CD4-positive, alpha-beta T cell treated with Interleukin-4 for 1 hour (primary cell): ENCODE results near the gene ESPNL.
"Not testable (repeated sequence)": the region's sequence is repeated elsewhere in the genome, so short reads cannot be mapped to it uniquely, and the experiment has no call there.

Source experiments
- DNase-seq, 2 donors: peaks; one replicate each; pipeline ENCODE4 v3.0.0-alpha.2; 2020 to 2022

Gene ESPNL

DNA sequence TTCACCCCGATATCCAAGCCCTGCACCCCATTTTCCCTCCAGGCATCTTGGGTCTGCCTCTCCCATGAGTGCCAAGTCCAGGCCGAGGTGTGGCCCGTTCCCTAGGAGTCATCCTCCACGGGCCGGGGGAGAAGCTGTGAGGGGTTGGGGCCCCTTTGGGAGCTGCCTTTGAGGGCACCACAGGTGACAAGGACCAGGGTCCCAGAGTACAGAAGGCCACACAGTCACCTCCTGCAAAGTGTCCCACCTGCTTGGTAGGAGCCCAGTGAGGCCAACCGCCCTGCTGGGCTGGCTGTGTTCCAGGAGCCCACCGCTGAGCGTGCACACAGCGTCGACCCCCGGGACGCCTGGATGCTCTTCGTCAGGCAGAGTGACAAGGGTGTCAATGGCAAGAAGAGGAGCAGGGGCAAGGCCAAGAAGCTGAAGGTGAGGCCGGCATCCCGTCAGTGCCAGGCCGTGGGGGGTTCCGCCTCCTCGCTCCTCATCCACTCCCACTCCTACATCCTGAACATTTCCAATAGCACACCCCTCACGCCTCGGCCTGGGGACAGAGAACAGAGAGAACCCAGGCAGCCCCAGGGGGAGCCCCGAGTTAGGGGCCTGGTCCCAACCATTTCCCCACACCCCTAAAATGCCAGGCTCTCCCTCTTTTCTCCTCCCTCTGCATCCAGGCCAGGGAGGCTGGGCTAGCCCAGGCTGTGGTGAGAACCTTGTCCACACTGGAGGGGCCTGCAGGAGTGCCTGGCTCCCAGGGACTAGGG is 61.3 kb downstream of the ESPNL start:
- no peak for DNase-seq

DNA sequence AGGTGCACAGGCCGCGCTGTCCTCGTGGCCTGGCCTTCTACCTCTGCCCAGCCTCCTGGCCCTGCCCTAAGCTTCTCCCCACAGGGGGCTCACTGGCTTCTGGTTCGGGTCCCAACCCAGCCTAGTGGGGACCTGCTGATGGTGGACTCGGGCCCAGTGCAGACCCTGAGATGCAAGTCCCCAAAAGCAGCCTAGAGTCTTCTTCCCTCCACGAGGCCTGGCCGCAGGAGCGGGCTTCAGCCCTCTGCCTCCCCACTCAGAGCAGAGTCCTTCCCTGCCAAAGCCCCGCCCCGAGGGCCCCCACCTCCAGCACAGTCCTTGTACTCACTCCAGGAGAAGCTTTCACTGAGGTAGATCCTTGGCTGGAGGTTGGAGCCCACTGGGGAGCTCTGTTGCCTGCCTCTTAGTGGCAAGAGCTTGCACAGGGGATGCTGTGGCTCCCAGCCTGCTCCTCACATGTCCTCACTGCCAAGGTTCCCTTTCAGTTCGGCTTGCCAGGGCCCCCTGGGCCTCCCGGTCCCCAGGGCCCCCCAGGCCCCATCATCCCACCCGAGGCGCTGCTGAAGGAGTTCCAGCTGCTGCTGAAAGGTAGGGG is 62.2 kb downstream of the ESPNL start:
- DNase-seq, result no peak

- no peak for DNase-seq
These were observed 62.8 kb downstream of the ESPNL start for GRCh38 chr2:238162846-238163441.

- DNase-seq, result no peak
These were observed 63.5 kb downstream of the ESPNL start for GRCh38 chr2:238163481-238164198.

GRCh38 chr2:238164906-238165287 is 64.8 kb downstream of the ESPNL start:
- DNase-seq, result no peak

DNA sequence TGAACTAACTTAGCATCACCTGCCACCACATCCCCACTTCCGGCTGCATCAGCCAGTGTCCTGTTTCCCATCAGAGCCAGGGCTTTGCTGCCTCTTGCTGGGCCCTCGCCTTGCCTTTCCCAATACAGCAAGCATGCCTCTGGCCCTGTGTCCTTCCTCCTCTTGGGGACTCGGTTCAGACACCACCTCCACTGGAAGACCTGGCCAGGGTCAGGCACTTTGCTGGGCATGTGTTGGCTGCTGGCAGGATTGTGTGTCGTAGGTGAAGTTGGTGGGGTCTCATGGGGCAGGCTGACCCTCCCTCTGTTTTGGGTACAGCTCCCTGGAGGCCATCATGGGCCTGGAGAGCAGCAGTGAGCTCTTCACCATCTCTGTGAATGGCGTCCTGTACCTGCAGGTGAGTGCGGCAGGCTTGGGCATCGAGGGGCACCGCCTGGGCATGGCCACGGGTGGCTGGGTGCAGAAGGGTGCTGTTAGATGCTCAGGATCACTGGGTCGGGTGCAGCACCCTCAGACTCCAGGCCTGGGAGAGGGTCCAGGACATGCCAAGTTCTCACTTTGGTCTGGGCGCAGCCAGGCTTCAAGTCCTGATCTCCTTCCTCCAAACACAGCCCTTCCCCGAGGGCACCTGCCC is 65.3 kb downstream of the ESPNL start:
- DNase-seq, result no peak

DNA sequence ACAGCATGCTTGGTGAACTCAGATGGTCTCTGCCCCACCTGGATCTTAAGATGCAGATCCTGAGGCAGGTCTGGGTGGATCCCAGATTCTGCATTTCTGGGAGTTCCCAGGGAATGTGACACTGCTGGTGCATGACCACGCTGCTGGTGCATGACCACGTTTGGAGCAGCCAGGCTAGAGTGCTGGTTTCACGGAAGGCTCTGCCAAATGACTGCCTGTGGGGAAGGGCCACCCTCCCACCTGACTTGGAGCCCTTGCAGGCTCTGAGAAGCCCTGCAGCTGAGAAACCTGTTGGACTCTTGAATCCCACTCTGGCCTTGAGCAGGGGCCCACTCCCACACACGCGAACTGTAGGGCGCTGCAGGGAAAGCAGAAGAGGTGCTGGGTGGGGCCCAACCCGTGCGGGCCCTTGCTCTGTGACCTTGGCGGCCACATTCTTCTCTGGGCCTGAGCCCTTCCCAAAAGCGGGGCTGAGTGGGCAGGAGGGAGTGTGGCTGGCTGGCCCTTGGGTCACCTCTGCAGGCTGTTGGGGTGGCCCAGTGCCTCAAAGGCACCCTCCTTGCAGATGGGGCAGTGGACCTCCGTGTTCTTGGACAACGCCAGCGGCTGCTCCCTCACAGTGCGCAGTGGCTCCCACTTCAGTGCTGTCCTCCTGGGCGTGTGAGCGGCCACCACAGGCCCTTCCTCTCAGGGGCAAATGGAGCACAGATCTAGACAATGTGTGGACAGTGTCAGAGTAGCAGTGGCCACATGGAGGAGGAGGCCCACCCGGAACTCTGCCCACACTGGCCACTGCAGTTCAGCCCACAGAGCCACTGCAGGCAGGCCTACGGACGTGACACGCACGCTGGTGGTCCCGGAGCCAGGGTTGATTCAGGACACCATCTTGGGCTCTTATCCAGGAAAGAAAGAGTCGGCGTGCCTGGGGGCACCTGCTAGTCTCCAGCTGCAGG is 66.5 kb downstream of the ESPNL start:
- no peak for DNase-seq

DNA sequence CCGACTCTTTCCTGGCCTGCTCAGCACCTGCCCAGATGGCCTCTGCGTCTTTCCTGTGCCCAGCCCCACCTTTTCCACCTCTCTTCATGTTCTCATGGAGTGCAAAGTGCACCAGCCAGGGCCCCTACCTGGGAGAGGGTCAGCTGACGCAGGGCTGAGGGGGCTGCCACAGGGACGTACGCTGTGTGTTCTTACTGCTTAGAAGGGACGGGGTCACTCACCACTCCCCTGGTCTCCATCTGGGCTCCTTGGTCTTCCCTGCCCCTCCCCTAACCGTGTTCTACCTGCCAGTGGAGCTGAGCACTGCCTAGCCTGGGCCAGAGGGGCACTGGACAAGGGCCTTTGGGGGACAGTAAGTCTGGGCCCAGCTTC is 67.2 kb downstream of the ESPNL start:
- no peak for DNase-seq

DNA sequence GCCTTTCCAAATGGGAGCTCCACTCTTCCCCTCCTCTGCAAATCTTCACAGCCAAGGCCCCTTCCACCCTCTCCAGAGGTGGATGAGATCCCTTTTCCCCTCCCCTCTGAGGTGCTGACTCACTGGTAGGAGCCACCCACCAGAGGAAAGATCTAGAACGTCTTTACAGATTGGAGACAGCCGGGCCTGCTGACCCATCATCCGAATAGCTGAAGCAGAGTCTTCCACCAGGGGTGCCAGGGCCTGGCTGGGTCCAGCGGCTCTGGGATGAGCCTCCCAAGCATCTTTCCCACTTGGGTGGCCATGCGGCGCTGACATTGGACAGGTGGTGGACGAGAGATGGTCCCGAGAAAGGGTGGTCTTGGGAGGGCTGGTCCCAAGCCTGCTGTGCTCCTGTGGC is 67.6 kb downstream of the ESPNL start:
- no peak for DNase-seq

GRCh38 chr2:238168196-238169047 is 68.3 kb downstream of the ESPNL start:
- no peak for DNase-seq

GRCh38 chr2:238169048-238169707 is 69.0 kb downstream of the ESPNL start:
- no peak for DNase-seq

DNA sequence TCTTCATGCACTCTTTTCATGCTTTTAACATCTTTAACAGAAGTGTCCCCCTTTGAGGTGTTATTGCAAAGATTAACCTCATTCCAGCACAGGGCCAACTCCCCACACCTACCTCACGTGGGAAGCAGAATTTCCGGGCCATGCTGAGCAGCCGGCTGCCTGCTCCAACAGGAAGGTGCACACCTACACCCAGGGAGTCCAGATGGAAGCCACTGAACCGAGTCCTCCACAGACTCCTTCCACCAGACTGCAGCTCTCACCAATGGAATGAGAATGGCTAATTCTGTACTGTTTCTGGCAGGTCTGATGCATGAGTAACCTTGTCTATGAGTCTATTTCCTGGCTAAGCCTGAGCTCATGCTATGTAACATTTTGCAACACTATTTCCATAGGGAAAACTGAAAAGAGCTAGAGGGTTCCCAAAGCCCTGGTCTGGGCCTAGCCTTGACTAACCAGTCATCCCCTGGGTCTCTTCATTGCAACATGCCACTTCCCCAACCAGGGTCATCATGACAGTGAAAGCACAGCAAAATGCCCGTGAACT is 69.6 kb downstream of the ESPNL start:
- no peak for DNase-seq

DNA sequence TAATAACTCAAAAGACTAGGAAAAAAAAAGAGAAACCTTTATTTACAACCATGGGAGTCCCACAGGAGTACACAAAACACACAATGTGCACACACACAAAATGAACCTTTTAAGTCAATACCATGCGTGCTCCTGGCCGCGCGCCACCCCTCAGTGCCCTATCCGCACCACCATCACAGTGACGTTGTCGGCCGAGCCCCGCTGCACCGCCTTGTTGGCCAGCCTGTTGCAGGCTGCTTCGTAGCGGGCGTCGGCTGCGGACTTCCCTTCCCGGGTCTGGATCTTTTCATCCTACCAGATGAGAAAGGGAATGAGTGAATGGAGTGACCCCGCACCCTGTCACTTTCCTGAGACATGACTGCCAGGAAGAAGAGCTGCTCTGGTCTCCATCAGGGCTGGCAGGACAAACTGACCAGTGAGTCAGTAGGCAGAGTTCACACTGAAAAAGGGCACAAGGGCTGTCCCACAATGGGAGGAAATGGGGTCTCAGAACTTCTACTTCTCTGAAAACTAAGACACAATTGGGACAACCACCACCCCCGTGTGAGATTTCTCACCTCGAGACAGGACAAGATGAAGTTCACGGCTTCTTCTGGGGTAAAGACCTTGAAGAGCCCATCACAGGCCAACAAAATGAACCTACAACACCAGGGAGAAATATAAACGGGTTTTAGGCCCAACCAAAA is 70.4 kb downstream of the ESPNL start:
- DNase-seq, result no peak

DNA sequence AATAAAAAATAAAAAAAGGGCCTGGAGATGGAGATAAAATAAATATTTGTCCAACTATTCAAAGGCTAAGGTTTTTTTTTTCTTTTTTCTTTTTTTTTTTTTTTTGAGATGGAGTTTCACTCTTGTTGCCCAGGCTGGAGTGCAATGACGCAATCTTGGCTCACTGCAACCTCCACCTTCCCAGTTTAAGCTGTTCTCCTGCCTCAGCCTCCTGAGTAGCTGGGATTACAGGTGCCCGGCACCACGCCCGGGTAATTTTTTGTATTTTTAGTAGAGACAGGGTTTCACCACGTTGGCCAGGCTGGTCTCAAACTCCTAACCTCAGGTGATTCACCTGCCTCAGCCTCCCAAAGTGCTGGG is 70.9 kb downstream of the ESPNL start:
- not testable (repeated sequence) for DNase-seq

- no peak for DNase-seq
These were observed 71.5 kb downstream of the ESPNL start for GRCh38 chr2:238171575-238172187.

- DNase-seq, result no peak
These were observed 72.3 kb downstream of the ESPNL start for GRCh38 chr2:238172439-238172838.

GRCh38 chr2:238173692-238174091 is 73.6 kb downstream of the ESPNL start:
- DNase-seq, result no peak

DNA sequence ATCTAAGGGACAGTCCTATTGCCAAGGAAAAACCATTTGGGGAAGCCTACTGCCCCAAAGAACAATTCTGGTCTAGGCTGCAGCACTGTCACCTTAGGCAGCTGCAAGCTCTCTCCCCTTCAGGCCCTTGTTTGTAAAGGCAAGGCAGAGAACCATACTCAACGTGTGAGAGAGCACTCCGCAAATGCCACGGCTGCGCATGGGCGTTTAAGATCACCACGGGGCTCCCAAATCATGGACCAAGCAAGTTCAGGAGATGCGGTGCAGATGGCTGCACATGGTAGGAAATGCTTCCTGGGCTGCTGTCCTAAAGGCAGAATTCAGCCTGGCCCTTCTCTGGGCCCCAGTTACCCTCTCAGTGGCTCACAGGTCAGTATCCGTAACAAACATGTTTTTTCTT is 74.2 kb downstream of the ESPNL start:
- DNase-seq, result no peak

- no peak for DNase-seq
These were observed 74.6 kb downstream of the ESPNL start for GRCh38 chr2:238174701-238175100.
